Activated CD4-positive, alpha-beta T cell treated with anti-CD3 and anti-CD28 coated beads for 48 hours (primary cell): ENCODE data around the gene CLDN4.
A peak's percentile ranks its signal among the peaks of the same experiment; 100 is the strongest.
"Not testable (repeated sequence)": the region's sequence is repeated elsewhere in the genome, so short reads cannot be mapped to it uniquely, and the experiment has no call there.

Source experiments
- DNase-seq: peaks from one replicate; pipeline ENCODE4 v3.0.0-alpha.2; 2020

The CLDN4 gene

GRCh38 chr7:73823873-73824592 lies 6.8 kb upstream of the CLDN4 start:
- DNase-seq = no peak

GRCh38 chr7:73824986-73825385 lies 5.8 kb upstream of the CLDN4 start:
- no peak for DNase-seq

GRCh38 chr7:73827567-73828106 lies 3.2 kb upstream of the CLDN4 start:
- DNase-seq = no peak

GRCh38 chr7:73828107-73828803 lies 2.5 kb upstream of the CLDN4 start:
- DNase-seq = peak; percentile 28

GRCh38 chr7:73828972-73829371 lies 1.8 kb upstream of the CLDN4 start:
- no peak for DNase-seq

GRCh38 chr7:73829505-73829904 lies 1.3 kb upstream of the CLDN4 start:
- DNase-seq = no peak

GRCh38 chr7:73829921-73830680 lies 695 bp upstream of the CLDN4 start:
- no peak for DNase-seq

GRCh38 chr7:73831584-73831833 lies 713 bp downstream of the CLDN4 start:
- DNase-seq = no peak

- DNase-seq = no peak
Measured at GRCh38 chr7:73831834-73832651, 1.2 kb downstream of the CLDN4 start.

GRCh38 chr7:73832806-73833205 lies 2.0 kb downstream of the CLDN4 start:
- no peak for DNase-seq

GRCh38 chr7:73833251-73833919 lies 2.6 kb downstream of the CLDN4 start:
- no peak for DNase-seq

GRCh38 chr7:73834626-73835191 lies 3.9 kb downstream of the CLDN4 start:
- no peak for DNase-seq

- DNase-seq = not testable (repeated sequence)
Measured at GRCh38 chr7:73837167-73837566, 6.4 kb downstream of the CLDN4 start.

- DNase-seq = no peak
Measured at GRCh38 chr7:73838642-73839041, 7.8 kb downstream of the CLDN4 start.

- DNase-seq = no peak
Measured at GRCh38 chr7:73839290-73839689, 8.5 kb downstream of the CLDN4 start.

- no peak for DNase-seq
Measured at GRCh38 chr7:73839743-73840714, 9.2 kb downstream of the CLDN4 start.

GRCh38 chr7:73840715-73841379 lies 10.1 kb downstream of the CLDN4 start:
- no peak for DNase-seq

- no peak for DNase-seq
Measured at GRCh38 chr7:73841689-73842066, 10.9 kb downstream of the CLDN4 start.

GRCh38 chr7:73842067-73842976 lies 11.5 kb downstream of the CLDN4 start, which contains the start of gene METTL27:
METTL27 (minus strand) TSS chr7:73842516; CDS start chr7:73842140, 376 bp downstream.
- peak; percentile 93 for DNase-seq
